ENCODE measurements around the gene ZMYM3.

ZMYM3 gene

GRCh38 chrX:71256856-71257255, 2.9 kb upstream of the ZMYM3 start:
- Histone ChIP-seq H3K4me2 (ENCODE audit: low read length) (no peak overlapping the region), H3F3A (ENCODE audit: control insufficient read depth, insufficient read depth) (no peaks in the 10 kb centered on the region), H3K27me3 (ENCODE audit: control insufficient read depth, low read length) (no peaks in the 10 kb centered on the region), H3K9me2 (replicated peaks; ENCODE audit: control insufficient read depth, low read length) (no peaks in the 10 kb centered on the region), H4K20me1 (ENCODE audit: control insufficient read depth, insufficient read depth, low read depth, low read length) (no peaks in the 10 kb centered on the region), H3K4me1 (ENCODE audit: control insufficient read depth, low read length) (peaks cover 22% of the 10 kb centered on the region), H3K9me3 (ENCODE audit: control insufficient read depth, insufficient read depth, low read length) (no peaks in the 10 kb centered on the region), H3K79me2 (ENCODE audit: control insufficient read depth, low read length) (peaks cover 17% of the 10 kb centered on the region), H3K27ac (ENCODE audit: low read depth, low read length) (no peak overlapping the region), H3K36me3 (ENCODE audit: control insufficient read depth, low read length) (peaks cover 2% of the 10 kb centered on the region; the same call in 1 of the 2 replicates), H3K4me3 (ENCODE audit: low read length) (no peak overlapping the region)
- no peak for TF ChIP-seq EZH2phosphoT487 (IDR thresholded peaks at IDR 0.05; ENCODE audit: borderline replicate concordance, low read length)

DNA sequence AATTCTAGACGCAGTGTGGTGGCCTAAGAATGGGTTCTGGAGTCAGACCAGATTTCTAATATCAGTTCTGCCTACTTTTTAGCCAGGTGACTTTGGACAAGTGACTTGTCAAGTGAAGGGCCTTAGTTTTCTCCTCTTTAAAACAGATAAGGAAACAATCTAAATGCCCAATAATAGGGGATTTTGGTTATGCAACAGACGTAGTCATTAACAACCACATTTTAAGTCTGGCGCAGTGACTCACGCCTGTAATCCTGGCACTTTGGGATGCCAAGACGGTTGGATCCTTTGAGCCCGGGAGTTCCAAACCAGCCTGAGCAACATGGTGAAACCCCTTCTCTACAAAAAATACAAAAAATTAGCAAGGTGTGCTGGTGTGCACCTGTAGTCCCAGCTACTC, 2.1 kb upstream of the ZMYM3 start:
- no peaks in the 10 kb centered on the region for H3K9me2 ChIP-seq (replicated peaks; ENCODE audit: control insufficient read depth, low read length)
- H3K27ac ChIP-seq (ENCODE audit: low read depth, low read length): 0 out of 2 replicates have a peak overlapping the region, but pooled peaks have one; percentile 77
- H3K36me3 ChIP-seq (ENCODE audit: control insufficient read depth, low read length): peaks cover 5% of the 10 kb centered on the region; the same call in 1 of the 2 replicates
- H4K20me1 ChIP-seq (ENCODE audit: control insufficient read depth, insufficient read depth, low read depth, low read length): no peaks in the 10 kb centered on the region
- H3K4me3 ChIP-seq (ENCODE audit: low read length): peak overlapping the region; percentile 92
- no peaks in the 10 kb centered on the region for H3K9me3 ChIP-seq (ENCODE audit: control insufficient read depth, insufficient read depth, low read length)
- peak overlapping the region; percentile 78 for H3K4me2 ChIP-seq (ENCODE audit: low read length)
- peaks cover 23% of the 10 kb centered on the region for H3K4me1 ChIP-seq (ENCODE audit: control insufficient read depth, low read length)
- no peak for TF ChIP-seq CTCF (IDR thresholded peaks at IDR 0.05; ENCODE audit: low read depth, low read length, poor library complexity, severe bottlenecking)
- TF ChIP-seq EZH2phosphoT487 (IDR thresholded peaks at IDR 0.05; ENCODE audit: borderline replicate concordance, low read length): no peak
- H3K27me3 ChIP-seq (ENCODE audit: control insufficient read depth, low read length): no peaks in the 10 kb centered on the region
- H3K79me2 ChIP-seq (ENCODE audit: control insufficient read depth, low read length): peaks cover 17% of the 10 kb centered on the region
- H3F3A ChIP-seq (ENCODE audit: control insufficient read depth, insufficient read depth): no peaks in the 10 kb centered on the region

DNA sequence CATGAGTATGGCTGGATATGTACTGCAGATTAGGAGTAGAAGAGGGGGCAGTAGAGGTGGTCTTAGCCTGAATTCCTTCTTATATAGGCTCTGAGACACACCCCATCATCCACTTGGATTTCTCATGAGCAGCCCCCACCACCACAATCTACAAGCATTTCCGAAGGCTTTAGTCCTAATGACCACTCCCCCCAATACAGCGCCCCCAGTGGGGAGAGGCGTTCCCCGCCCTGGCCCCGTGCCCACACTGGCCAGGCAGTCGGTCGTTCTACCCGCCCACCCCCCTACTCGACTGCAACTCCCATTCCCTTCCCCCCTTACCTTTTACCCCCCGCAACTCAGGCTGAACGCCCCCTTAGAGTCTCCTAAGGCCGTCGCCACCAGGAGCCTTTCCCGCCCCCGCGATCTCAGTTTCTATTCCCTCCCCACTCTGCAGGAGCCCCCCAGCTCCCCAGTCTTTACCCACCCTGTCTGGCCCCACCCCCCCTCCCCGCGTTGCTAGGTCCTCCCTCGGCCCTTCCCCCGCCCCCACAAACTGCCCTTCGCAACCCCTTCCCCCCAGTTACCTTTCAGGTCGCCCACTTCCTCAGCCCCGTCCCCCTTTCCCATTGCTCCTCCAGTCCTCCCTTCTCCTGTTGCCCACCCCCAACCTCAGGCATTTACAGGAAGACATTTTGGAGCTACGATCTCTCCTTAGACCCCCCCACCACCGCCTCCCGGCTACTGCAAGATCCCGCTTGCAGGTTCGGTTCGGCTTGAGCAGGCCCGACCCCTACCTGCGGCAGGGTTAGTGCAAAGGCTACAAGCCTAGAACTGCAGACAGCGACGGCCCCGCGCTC, 468 bp downstream of the ZMYM3 start:
- Histone ChIP-seq H3F3A (ENCODE audit: control insufficient read depth, insufficient read depth) (no peaks in the 10 kb centered on the region), H3K4me3 (ENCODE audit: low read length) (peak overlapping the region; percentile 92), H3K4me1 (ENCODE audit: control insufficient read depth, low read length) (peaks cover 23% of the 10 kb centered on the region), H3K27me3 (ENCODE audit: control insufficient read depth, low read length) (no peaks in the 10 kb centered on the region), H3K9me3 (ENCODE audit: control insufficient read depth, insufficient read depth, low read length) (no peaks in the 10 kb centered on the region), H3K9me2 (replicated peaks; ENCODE audit: control insufficient read depth, low read length) (no peaks in the 10 kb centered on the region), H3K4me2 (ENCODE audit: low read length) (peak overlapping the region; percentile 69), H3K27ac (ENCODE audit: low read depth, low read length) (peak overlapping the region; percentile 77), H3K79me2 (ENCODE audit: control insufficient read depth, low read length) (peaks cover 17% of the 10 kb centered on the region), H4K20me1 (ENCODE audit: control insufficient read depth, insufficient read depth, low read depth, low read length) (no peaks in the 10 kb centered on the region), H3K36me3 (ENCODE audit: control insufficient read depth, low read length) (peaks cover 23% of the 10 kb centered on the region)
- no peak for TF ChIP-seq EZH2phosphoT487 (IDR thresholded peaks at IDR 0.05; ENCODE audit: borderline replicate concordance, low read length)
- TF ChIP-seq CTCF (IDR thresholded peaks at IDR 0.05; ENCODE audit: low read depth, low read length, poor library complexity, severe bottlenecking): peak; percentile 62

GRCh38 chrX:71252221-71252620, 1.7 kb downstream of the ZMYM3 start:
- Histone ChIP-seq H3K36me3 (ENCODE audit: control insufficient read depth, low read length) (peaks cover 30% of the 10 kb centered on the region), H3K9me3 (ENCODE audit: control insufficient read depth, insufficient read depth, low read length) (no peaks in the 10 kb centered on the region), H3K4me1 (ENCODE audit: control insufficient read depth, low read length) (peaks cover 23% of the 10 kb centered on the region), H3K4me3 (ENCODE audit: low read length) (peak overlapping the region; percentile 92), H3K9me2 (replicated peaks; ENCODE audit: control insufficient read depth, low read length) (no peaks in the 10 kb centered on the region), H3K4me2 (ENCODE audit: low read length) (peak overlapping the region; percentile 69), H3F3A (ENCODE audit: control insufficient read depth, insufficient read depth) (no peaks in the 10 kb centered on the region), H3K79me2 (ENCODE audit: control insufficient read depth, low read length) (peaks cover 17% of the 10 kb centered on the region), H3K27ac (ENCODE audit: low read depth, low read length) (no peak overlapping the region), H4K20me1 (ENCODE audit: control insufficient read depth, insufficient read depth, low read depth, low read length) (no peaks in the 10 kb centered on the region), H3K27me3 (ENCODE audit: control insufficient read depth, low read length) (no peaks in the 10 kb centered on the region)
- TF ChIP-seq EZH2phosphoT487 (IDR thresholded peaks at IDR 0.05; ENCODE audit: borderline replicate concordance, low read length) (no peak), CTCF (IDR thresholded peaks at IDR 0.05; ENCODE audit: low read depth, low read length, poor library complexity, severe bottlenecking) (no peak)
